HG02642 (cell line): Measurements from ENCODE around the gene DNASE1L2.

Experiments
- ATAC-seq: cut with Tn5 transposase; IDR thresholded peaks from one replicate; pipeline ENCODE4 v1.9.1; 2021; ENCODE audit warnings: mild to moderate bottlenecking; ENCODE audit not compliant: unreplicated experiment, poor library complexity

Gene DNASE1L2

DNA sequence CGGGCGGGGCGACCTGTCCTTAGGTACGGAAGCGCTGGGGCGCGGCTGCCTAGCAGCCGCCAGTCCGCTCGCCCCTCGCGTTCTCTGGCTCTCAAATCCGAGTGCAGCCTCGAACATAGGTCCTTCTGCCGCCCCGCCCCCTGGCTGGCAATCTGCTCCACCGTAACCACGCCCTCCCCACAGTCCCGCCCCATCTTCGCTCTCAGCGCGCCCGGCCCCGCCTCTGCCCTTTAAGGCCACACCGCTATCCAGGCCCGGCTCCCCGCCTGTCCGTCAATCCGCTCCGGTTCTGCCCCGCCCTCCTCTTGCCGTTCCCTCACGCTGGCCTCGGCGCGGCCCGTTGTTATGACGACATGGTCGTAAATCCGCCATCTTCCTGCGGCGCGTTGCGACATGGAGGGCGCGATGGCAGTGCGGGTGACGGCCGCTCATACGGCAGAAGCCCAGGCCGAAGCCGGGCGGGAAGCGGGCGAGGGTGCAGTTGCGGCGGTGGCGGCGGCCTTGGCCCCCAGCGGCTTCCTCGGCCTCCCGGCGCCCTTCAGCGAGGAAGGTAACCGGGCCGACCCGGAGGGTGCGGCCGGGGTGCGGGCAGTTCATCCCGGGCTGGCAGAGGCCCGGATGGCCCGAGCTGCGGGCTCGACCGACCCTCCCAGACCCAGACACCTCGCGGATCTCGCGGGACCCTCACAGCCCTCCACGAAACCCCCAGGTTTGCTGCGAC lies 12.9 kb upstream of the DNASE1L2 start, which contains the start of gene E4F1:
TSS of gene E4F1 (plus strand) at position 371 of the 721 bp plus-strand sequence. CDS start at position 394, 23 bp downstream.
- peak; percentile 95 for ATAC-seq

DNA sequence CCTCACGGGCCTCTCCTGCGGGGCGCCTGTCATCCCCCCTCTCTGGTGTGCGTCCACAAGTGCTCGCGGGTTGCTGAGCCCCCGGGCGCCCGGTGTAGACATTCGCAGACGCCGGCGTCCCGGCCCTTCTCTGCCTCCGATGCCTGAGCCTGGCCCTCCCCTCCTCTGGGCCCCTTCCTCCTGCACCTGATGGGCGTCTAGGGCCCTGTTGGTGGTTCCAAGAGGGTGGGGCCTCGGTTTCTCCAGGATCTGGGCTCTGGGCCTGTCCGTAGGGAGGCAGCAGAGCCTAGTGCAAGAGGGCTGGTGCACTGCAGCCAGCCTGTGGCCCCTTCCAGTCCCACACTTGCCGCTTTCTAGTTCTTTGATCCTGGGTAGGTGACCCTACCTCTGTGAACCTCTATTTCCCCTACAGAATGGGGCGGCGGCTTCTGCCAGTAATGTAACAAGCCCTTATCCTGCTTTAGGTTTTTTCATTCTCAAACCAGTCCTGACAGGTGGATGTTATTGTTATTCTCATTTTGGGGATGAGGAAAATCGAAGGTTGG lies 12.2 kb upstream of the DNASE1L2 start:
- peak; percentile 22 for ATAC-seq

DNA sequence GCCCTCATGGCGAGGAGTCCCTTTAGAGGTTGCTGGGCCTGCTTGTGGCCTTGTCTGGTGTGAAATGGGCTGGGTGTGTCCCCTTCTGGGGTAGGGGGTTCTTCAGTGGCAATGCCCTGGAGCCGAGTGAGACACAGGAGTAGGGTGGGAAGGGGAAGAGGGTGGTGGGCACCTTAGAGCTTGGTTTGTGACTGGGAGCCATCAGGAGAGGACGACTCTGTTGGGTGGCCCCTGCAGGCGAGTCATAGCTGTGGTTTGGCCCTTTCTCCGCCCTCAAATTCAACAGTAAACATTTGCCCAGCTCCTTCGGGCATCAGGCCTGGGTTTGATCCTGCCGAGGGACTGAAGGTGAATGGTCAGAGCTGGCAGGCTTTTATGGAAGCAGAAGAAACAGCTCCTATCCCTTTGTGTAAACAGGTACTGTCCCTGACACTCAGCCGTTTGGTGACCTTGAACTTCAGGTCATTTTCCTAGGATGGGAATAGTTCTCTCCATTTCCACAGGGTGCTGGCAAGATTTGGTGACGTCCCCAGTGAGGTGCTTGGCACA lies 9.9 kb upstream of the DNASE1L2 start:
- no peak for ATAC-seq

DNA sequence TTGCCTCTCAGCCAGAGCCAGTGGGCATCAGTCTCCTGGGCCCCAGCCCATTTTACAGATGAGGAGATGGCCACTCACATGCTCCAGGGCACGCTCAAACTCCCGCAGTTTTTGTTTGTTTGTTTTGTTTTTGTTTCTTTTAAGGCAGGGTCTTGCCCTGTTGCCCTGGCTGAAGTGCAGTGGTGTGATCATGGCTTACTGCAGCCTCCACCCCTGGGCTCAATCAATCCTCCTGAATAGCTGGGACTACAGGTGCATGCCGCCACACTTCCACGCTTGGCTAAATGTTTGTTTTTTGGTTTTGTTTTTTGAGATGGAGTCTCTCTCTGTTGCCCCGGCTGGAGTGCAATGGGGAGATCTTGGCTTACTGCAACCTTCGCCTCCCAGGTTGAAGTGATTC lies 9.3 kb upstream of the DNASE1L2 start:
- ATAC-seq = no peak

DNA sequence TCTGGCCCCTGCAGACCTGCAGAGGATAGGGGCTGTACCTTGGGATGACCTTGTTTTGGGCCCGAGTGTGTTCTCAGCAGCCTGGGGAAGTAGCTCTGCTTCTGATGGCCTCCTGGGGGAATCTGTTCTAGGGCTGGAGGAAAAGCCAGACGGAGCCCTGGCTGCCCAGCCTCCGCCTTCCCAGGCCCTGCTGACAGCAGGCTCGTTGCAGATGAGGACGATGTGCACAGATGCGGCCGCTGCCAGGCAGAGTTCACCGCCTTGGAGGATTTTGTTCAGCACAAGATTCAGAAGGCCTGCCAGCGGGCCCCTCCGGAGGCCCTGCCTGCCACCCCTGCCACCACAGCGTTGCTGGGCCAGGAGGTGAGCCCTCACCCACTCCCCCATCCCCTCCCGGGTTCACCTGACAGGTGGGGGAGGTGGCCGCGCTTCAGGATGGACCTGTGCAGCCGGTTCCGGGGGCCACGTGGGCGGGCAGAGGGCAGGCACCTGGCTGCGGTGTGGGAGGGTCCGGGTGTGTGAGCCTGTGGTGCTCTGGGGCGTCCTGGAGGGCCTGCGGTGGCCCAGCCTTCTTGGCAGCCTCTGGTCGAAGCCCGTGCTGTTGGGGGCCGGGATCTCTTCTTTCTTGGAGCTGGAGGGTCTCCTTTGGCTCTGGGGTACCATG lies 8.0 kb upstream of the DNASE1L2 start:
- no peak for ATAC-seq

DNA sequence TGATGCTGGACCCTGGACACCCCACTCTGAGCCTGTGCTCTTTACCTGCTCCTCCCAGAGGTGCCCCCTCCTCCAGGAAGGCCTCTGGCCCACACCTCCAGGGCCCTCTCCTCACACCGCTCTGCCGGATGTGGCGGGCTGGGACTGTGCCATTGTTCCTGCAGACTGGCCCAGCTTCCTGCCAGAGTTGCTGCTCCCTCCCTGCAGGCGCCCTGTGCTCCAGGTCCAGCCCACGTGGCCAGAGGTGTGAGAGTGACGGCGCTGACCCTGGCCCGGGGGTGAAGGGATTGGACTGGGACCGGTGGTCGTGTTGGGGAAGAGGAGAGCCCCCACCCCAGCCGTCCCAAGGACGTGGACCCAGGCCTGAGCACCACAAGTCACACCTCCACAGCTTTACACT lies 7.2 kb upstream of the DNASE1L2 start:
- no peak for ATAC-seq

DNA sequence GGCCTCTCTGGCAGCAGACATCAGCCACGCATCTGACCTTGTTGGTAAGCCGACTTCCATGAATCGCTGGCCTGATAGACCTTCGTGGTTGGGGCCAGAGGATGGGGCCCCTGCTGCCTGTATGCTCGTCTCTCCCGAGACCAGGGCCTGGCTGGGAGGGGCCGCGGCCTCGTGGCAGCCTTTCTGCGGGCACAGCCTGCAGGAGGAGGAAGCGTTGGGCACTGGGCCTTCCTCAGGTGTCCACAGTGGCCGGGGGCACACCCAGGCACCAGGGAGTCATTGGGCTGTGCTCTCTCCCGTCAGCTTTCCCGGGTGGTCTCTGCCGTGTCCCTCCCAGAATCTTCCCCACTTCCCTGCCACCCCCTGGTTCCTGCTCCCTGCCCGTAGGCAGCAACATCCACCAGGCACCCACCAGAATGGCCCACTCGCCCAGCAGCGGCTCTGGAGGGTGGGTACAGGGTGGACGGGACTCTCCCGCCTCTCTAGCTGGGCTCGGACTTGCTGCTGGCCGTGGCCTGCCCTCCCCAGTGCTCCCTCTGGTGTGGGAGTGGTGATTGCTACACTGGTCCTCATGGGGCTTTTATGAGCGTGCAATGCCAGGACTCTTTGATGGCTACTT lies 6.5 kb upstream of the DNASE1L2 start:
- ATAC-seq = no peak

DNA sequence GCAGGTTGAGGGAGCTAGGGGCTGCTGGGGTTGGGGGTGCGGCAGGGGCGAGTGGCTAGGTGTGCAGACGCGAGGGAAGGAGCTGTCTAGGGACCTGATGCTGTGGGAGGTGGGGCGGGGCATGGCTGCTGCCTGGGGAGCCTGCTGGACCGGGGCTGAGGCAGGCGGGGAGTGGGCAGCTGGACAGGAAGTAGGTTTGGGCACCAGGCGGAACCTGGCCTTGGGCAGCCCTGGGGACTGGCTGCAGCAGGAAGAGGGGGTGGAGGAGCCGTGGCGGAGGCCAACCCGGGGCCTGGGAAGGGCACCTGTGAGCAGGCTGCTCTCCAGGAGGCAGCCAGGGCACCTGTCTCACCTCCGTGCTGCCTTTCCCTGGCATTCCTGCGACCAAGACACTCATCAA lies 5.9 kb upstream of the DNASE1L2 start:
- no peak for ATAC-seq

DNA sequence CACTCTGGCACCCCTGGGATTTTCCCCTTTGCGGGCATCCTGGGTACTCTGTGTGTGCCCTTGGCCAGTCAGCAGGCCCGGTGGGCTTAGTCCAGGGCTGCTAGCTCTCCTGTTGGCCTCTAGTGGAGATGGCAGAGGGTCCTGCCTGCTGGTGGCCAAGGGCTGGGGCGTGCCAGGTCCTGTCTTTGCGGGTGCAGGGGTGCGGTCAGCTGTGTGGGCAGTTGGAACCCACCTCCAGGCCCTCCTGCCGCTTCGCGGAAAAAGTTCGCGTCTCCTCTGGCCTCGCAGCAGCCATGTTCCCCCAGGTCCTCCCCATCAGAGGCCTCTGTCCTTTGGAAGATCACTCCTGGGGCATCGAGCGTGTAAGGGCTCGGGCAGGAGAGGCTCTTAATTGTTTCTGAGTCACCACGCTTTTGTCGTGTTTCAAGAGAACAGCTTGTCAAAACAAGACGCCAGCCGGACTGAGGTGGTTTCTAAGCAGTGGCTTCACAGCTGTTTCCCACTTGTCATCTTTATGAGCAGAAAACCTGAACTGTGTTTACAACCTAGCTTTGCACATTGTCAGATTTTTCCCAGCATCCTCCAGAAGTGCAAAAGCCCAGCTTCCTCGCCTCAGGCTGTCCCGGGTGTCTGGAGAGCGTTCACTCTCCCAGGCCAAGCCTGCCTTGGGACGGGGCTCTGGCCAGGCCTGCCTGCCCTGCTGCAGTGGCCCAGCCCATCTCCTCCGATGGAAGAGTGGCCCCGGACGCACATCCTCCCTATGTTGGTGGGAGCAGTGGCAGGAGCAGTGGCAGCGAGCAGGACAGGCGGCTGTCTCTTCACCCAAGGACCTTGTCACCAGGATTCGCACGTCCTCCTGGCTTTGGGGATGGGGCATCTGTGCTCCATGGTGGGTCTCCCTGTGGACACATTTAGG lies 5.0 kb upstream of the DNASE1L2 start:
- no peak for ATAC-seq

DNA sequence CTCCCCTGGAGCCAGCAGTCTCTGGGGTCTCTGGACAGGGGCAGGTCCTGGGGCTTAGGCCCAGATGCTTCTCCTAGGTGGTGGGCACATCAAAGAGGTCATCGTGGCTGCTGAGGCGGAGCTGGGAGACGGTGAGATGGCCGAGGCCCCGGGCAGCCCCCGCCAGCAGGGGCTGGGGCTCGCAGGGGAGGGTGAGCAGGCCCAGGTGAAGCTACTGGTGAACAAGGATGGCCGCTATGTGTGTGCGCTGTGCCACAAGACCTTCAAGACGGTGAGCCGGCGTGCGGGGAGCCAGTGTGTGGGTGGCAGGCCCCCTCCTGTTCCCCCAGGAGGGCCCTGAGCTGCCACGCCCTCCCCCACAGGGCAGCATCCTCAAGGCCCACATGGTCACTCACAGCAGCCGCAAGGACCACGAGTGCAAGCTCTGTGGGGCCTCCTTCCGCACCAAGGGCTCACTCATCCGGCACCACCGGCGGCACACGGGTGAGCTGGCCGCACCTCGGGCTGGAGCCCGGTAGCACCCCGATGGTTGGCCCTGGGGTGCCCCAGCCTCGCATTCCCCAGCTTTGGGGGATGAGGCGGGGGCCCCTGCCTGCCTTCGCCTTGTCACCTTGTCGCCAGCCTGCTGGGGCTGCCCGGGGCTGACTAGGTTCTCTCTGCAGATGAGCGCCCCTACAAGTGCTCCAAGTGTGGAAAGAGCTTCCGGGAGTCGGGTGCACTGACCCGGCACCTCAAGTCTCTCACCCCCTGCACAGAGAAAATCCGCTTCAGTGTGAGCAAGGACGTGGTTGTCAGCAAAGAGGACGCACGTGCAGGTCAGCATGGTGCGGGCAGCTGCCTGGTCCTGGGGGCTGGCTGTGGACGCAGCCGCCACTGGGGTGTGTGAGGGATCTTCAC lies 3.9 kb upstream of the DNASE1L2 start:
- ATAC-seq = no peak

DNA sequence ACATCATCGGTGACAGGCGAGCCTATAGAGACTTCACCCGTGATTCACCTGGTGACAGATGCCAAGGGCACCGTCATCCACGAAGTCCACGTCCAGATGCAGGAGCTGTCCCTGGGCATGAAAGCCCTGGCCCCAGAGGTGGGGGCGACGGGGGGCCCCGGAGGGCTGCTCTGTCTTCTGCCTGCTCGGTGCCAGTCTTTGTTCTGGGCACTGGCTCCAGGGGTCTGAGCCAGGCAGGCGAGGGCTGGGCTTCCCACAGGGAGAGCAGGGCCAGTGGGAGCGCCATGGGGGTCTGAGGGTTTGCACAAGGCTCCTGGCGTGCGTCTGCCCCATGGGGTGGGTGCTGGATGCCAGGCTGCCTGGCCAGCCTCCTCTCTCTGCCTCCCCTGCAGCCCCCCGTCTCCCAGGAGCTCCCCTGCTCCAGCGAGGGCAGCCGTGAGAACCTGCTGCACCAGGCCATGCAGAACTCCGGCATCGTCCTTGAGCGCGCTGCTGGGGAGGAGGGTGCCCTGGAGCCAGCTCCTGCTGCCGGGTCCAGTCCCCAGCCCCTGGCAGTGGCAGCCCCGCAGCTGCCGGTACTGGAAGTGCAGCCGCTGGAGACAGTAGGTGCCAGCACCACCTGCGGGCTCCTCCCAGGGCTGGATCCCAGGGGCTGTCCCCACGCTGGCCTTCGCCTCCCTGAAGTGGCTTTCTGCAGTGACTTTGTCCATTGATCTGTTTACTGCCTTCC lies 3.0 kb upstream of the DNASE1L2 start:
- ATAC-seq = no peak

DNA sequence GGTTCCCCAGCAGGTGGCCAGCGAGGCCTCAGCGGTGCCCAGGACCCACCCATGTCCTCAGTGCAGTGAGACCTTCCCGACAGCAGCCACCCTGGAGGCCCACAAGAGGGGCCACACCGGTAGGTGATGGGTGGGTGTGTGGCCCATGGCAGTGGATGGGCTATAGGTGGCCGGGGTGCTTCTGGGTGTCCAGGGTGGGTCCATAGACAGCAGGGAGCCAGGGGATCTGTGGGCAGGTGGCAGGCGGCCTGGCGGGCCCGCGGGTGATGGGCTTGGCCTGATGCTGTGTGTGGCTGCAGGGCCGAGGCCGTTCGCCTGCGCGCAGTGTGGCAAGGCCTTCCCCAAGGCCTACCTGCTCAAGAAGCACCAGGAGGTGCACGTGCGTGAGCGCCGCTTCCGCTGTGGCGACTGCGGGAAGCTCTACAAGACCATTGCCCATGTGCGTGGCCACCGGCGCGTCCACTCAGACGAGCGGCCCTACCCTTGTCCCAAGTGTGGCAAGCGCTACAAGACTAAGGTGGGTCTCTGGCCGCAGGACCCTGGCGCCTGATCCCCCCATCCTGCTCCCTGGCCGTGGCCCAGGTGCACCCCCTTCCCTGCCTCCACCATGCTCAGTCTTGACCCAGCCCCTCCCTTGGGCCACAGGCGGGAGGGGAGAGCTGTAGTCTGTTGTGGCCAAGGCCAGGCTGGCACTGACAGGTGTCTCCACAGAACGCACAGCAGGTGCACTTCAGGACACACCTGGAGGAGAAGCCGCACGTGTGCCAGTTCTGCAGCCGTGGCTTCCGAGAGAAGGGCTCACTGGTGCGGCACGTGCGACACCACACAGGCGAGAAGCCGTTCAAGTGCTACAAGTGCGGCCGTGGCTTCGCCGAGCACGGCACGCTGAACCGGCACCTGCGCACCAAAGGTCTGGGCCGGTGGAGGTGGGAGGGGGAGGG lies 2.1 kb upstream of the DNASE1L2 start:
- no peak for ATAC-seq

DNA sequence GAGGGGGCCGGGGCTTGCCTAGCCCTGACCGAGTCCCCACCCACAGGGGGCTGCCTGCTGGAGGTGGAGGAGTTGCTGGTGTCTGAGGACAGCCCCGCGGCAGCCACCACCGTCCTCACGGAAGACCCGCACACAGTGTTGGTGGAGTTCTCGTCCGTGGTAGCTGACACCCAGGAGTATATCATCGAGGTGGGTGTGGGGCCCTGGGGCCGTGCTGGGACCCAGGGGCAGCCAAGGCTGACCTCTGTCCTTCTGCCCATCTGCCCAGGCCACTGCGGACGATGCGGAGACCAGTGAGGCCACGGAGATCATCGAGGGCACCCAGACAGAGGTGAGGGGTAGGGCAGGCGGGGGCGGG lies 1.5 kb upstream of the DNASE1L2 start:
- ATAC-seq = no peak

DNA sequence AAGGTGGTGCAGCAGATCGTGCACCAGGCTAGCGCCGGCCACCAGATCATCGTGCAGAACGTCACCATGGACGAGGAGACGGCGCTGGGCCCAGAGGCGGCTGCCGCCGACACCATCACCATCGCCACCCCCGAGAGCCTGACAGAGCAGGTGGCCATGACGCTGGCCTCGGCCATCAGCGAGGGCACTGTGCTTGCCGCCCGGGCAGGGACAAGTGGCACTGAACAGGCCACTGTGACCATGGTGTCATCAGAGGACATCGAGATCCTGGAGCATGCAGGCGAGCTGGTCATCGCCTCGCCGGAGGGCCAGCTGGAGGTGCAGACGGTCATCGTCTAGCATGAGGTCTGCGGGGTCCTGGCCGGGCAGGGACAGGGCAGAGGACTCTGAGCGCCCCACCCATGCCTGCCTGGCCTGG lies 1.0 kb upstream of the DNASE1L2 start:
- ATAC-seq = no peak

DNA sequence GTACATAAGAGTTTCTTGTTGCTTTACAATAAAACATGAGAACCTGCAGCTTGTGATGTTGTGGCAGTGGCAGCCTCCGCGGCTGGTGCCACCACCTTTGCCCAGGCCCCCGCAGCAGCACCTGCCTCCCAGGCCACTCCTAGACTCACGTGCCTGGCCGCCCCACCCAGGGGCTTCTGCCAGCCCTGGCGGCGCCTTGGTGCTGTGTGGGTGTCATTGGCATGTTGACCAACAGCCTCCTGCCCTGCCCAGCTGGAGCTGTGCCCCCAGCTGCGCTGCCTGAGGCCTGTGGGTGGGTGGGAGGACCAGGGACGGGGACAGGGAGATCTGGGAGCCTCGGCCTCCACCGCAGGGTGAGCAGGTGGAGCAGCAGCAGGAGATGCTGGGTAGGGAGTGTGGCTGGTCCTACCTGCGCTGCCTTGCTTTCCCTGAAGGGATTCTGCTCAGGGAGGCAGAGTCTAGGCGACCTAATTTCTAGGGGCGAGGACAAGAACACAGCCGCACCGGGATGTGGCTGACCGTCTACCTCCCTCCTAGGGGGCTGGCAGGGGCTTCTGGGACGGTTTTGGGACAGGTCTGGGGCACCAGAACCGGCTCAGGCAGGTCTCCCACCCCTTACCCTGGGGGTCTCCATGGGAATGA lies 428 bp upstream of the DNASE1L2 start:
- ATAC-seq = no peak

DNA sequence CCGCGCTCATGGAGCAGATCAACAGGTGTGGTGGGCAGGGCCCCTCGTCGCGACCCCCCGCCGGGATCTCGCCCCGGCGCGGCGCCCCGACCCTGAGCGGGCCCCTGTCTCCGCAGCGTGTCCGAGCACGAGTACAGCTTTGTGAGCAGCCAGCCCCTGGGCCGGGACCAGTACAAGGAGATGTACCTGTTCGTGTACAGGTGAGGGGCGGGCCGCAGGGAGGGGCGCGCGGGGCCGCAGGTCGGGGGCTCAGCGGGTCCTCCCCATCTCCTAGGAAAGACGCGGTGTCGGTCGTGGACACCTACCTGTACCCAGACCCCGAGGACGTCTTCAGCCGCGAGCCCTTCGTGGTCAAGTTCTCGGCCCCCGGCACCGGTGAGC lies 848 bp downstream of the DNASE1L2 start:
- ATAC-seq = no peak
